DND-41 (cell line): Measurements from ENCODE around the gene DALRD3.

ENCODE experiments used
- EZH2 ChIP-seq: IDR thresholded peaks from 3 replicates; pipeline ENCODE4 v1.6.1; 2012; ENCODE audit warnings: borderline replicate concordance, low read depth, mild to moderate bottlenecking, moderate library complexity, low read length, inconsistent platforms; ENCODE audit not compliant: severe bottlenecking
- TF ChIP-seq, protein P1 (sequence below): IDR thresholded peaks from 2 replicates; pipeline ENCODE4 v1.5.1; 2012; ENCODE audit warnings: borderline replicate concordance, low read length, moderate library complexity, mild to moderate bottlenecking; ENCODE audit not compliant: poor library complexity, severe bottlenecking; ENCODE audit errors: extremely low read depth

DNA sequence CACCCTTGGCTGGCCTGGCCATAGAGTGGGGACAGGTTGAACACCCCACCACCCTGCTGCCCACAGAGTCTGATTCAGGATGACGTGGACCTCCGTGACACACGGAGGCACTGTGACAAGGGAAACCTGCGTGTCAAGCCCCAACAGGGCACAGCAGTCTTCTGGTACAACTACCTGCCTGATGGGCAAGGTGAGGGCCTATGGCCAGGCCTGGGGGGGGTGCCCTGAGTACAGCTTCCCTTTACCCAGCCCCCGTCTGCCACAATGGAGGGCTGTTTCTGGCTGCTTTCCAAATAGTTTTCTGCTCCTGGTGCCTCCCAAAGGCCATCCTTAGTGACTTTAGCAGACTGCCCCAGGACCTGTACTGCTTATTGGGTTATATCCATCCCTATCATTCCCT is 12.4 kb downstream of the DALRD3 start:
- TF ChIP-seq, protein P1, sequence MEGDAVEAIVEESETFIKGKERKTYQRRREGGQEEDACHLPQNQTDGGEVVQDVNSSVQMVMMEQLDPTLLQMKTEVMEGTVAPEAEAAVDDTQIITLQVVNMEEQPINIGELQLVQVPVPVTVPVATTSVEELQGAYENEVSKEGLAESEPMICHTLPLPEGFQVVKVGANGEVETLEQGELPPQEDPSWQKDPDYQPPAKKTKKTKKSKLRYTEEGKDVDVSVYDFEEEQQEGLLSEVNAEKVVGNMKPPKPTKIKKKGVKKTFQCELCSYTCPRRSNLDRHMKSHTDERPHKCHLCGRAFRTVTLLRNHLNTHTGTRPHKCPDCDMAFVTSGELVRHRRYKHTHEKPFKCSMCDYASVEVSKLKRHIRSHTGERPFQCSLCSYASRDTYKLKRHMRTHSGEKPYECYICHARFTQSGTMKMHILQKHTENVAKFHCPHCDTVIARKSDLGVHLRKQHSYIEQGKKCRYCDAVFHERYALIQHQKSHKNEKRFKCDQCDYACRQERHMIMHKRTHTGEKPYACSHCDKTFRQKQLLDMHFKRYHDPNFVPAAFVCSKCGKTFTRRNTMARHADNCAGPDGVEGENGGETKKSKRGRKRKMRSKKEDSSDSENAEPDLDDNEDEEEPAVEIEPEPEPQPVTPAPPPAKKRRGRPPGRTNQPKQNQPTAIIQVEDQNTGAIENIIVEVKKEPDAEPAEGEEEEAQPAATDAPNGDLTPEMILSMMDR, result no peak
- TF ChIP-seq EZH2, result no peak
